ENCODE results near the gene SH2D6. TPM values are rescaled to one million over a fixed set of nuclear protein-coding genes. Genes with fewer than 3 reads are reported as not detected.
"Not testable (repeated sequence)": the region's sequence is repeated elsewhere in the genome, so short reads cannot be mapped to it uniquely, and the experiment has no call there.

The SH2D6 gene
- total RNA-seq, 2 donors from 2014 or later = 1.6 to 9.2 TPM

- peak overlapping the region; percentile 59 to 74 for H3K9ac ChIP-seq (ENCODE audit: low read depth in 2 of 2, low read length in 2 of 2)
- H3K4me1 ChIP-seq = peaks cover 14% of the 10 kb centered on the region
- no peaks in the 10 kb centered on the region for H3K36me3 ChIP-seq
- intact Hi-C loops (cut with DNase I) = no loop called here
- H3K9me3 ChIP-seq = no peaks in the 10 kb centered on the region
- no peaks in the 10 kb centered on the region for H3K27me3 ChIP-seq
- H3K27ac ChIP-seq = peak overlapping the region; percentile 79
- peak overlapping the region; percentile 37 for H3K4me3 ChIP-seq
- DNase-seq = no peak
- TF ChIP-seq CTCF (IDR thresholded peaks at IDR 0.05) = no peak
Measured at GRCh38 chr2:85436836-85437487, 18.4 kb downstream of the SH2D6 start.

- DNase-seq = peak; percentile 79
- no peak for TF ChIP-seq CTCF (IDR thresholded peaks at IDR 0.05)
- Histone ChIP-seq H3K4me1 (peaks cover 14% of the 10 kb centered on the region), H3K36me3 (no peaks in the 10 kb centered on the region), H3K9ac (ENCODE audit: low read depth in 2 of 2, low read length in 2 of 2) (peak overlapping the region; percentile 63 to 74), H3K27ac (peak overlapping the region; percentile 79), H3K4me3 (peak overlapping the region; percentile 37), H3K9me3 (no peaks in the 10 kb centered on the region), H3K27me3 (no peaks in the 10 kb centered on the region)
- intact Hi-C loops (cut with DNase I) = no loop called here
Measured at GRCh38 chr2:85437488-85438200, 19.1 kb downstream of the SH2D6 start.

- no peak for TF ChIP-seq CTCF (IDR thresholded peaks at IDR 0.05)
- H3K27ac ChIP-seq = peak overlapping the region; percentile 79
- H3K36me3 ChIP-seq = no peaks in the 10 kb centered on the region
- DNase-seq = no peak
- intact Hi-C loops (cut with DNase I) = no loop called here
- peak overlapping the region; percentile 63 to 66 for H3K9ac ChIP-seq (ENCODE audit: low read depth in 2 of 2, low read length in 2 of 2)
- H3K4me3 ChIP-seq = peak overlapping the region; percentile 37
- H3K27me3 ChIP-seq = no peaks in the 10 kb centered on the region
- peaks cover 13% of the 10 kb centered on the region for H3K4me1 ChIP-seq
- no peaks in the 10 kb centered on the region for H3K9me3 ChIP-seq
Measured at GRCh38 chr2:85438201-85439024, 19.9 kb downstream of the SH2D6 start.

GRCh38 chr2:85439025-85439472, 20.5 kb downstream of the SH2D6 start:
- Histone ChIP-seq H3K9me3 (no peaks in the 10 kb centered on the region), H3K4me3 (no peak overlapping the region), H3K4me1 (peaks cover 10% of the 10 kb centered on the region), H3K27me3 (no peaks in the 10 kb centered on the region), H3K36me3 (no peaks in the 10 kb centered on the region), H3K9ac (ENCODE audit: low read depth in 2 of 2, low read length in 2 of 2) (peak overlapping the region; percentile 63 to 66), H3K27ac (peak overlapping the region; percentile 79)
- intact Hi-C loops (cut with DNase I) = no loop called here
- no peak for DNase-seq
- TF ChIP-seq CTCF (IDR thresholded peaks at IDR 0.05) = no peak

GRCh38 chr2:85439569-85439968, 21.1 kb downstream of the SH2D6 start:
- not testable (repeated sequence) for H3K4me1 ChIP-seq

More at GRCh38 chr2:85439569-85439968, 21.1 kb downstream of the SH2D6 start:
- DNase-seq; H3K36me3 ChIP-seq; H3K27ac ChIP-seq; H3K9ac ChIP-seq (ENCODE audit: low read depth in 2 of 2, low read length in 2 of 2); H3K9me3 ChIP-seq; H3K4me3 ChIP-seq; intact Hi-C loops (cut with DNase I); H3K27me3 ChIP-seq: not testable (repeated sequence)
